ENCODE results near the gene GRM1. TPM values are rescaled to one million over a fixed set of nuclear protein-coding genes. Genes with fewer than 3 reads are reported as not detected.

The GRM1 gene
- total and polyA plus RNA-seq, 9 of the 15 experiments (the other 6 are each of a cell fraction or from before 2014, with no cell fraction given), result not detected

DNA sequence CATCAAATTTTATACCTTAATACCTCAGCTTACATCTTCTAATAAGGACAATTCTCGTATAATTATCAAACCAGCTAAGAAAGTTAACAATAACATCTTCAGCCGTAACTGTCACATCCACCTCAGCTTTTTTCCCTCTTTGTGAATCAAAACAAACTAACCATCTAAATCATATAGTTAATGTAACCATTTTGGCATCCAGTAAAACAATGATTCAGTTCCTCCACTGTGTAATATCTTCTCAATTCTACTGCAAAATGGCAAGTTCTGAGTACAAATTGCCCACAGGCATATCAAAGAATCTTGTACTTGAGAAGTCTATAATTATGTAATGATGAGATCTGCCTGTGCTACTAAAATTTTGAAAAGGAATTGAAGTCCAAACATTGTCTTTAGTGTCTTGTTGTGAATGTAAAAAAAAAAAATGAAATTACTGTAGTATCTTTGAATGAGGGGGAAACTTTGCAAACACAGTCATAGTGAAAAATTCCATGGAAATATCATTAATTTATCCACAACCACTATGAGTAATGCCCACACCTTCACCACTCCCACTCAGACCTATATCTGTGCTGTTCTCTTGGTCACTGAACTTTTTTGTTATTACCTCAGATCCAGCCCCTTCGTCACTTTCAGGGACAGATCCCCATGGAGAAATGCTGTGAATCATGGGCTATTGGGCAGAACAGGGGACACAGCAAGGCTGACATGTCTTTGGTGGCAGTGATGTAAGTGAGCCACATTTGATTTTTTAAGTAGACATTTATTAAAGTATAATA is 336.1 kb downstream of the GRM1 start:
- 2% methylated on average over 3 of the region's 3 CpGs for WGBS (ENCODE audit: insufficient coverage, low coverage, missing lambda C conversion rate)
- Histone ChIP-seq H3K4me2 (ENCODE audit: insufficient read depth, low read length) (no peak overlapping the region), H3K36me3 (ENCODE audit: control insufficient read depth, insufficient read depth, low read length) (no peaks in the 10 kb centered on the region), H3K27ac (ENCODE audit: extremely low read depth, low read depth, low read length) (no peak overlapping the region), H3K79me2 (ENCODE audit: control insufficient read depth, insufficient read depth, low read length) (no peaks in the 10 kb centered on the region), H3K4me3 (no peak overlapping the region), H3K27me3 (ENCODE audit: control insufficient read depth in 2 of 2, insufficient read depth in 2 of 2, low read length in 2 of 2) (no peaks in the 10 kb centered on the region), H4K20me1 (replicated peaks; ENCODE audit: control insufficient read depth, insufficient read depth, low read length) (no peaks in the 10 kb centered on the region), H3K9me1 (ENCODE audit: control insufficient read depth, insufficient read depth, low read length) (no peaks in the 10 kb centered on the region), H2AFZ (ENCODE audit: low read depth, low read length) (no peak overlapping the region), H3K4me1 (replicated peaks in 1 of 2; ENCODE audit: control insufficient read depth in 2 of 2, insufficient read depth in 2 of 2, low read length in 2 of 2) (no peaks in the 10 kb centered on the region), H3K9me3 (replicated peaks; ENCODE audit: control insufficient read depth, insufficient read depth, low read depth, low read length) (no peaks in the 10 kb centered on the region), H3K9ac (ENCODE audit: insufficient read depth in 1 of 2, low read depth in 2 of 2, low read length in 2 of 2) (no peak overlapping the region)
- FAIRE-seq (no peak), ATAC-seq (no peak), DNase-seq (ENCODE audit: extremely low read depth in 1 of 4, low spot score in 3 of 4) (no peak)
- ChIA-PET CTCF (ENCODE audit: low intra/inter-chr PET ratio) (no interaction called here), POLR2A (interaction anchor here (0.9 kb wide), 1 partner anchor 27 kb away, joined by 3 read pairs; no protein-coding TSS in a partner anchor)
- in situ Hi-C loops (cut with MboI), result no loop called here
- BruUV-seq (replicated peaks), result no TSS peak
- intact Hi-C loops (cut with micrococcal nuclease), result no loop called here
- TF ChIP-seq JUN (IDR thresholded peaks at IDR 0.05; ENCODE audit: borderline replicate concordance, low read depth, low read length) (no peak), JUN (CRISPR knock-in tag; IDR thresholded peaks at IDR 0.05; ENCODE audit: borderline replicate concordance) (no peak), RBM17 (IDR thresholded peaks at IDR 0.05; ENCODE audit: borderline replicate concordance, low read depth, low read length) (no peak), HDAC1 (IDR thresholded peaks at IDR 0.05) (no peak), JUNB (CRISPR knock-in tag; conservative IDR thresholded peaks at IDR 0.05) (no peak), ZSCAN32 (CRISPR knock-in tag; IDR thresholded peaks at IDR 0.05) (no peak), CUX1 (CRISPR knock-in tag; IDR thresholded peaks at IDR 0.05) (no peak), FOSL1 (tag; conservative IDR thresholded peaks at IDR 0.05) (no peak), HMG20B (CRISPR knock-in tag; IDR thresholded peaks at IDR 0.05) (no peak), GTF2F1 (IDR thresholded peaks at IDR 0.05; ENCODE audit: low read depth, low read length) (no peak), SAP30 (IDR thresholded peaks at IDR 0.05; ENCODE audit: borderline replicate concordance, insufficient read depth, low read depth, low read length, poor library complexity, severe bottlenecking) (no peak), HNRNPUL1 (IDR thresholded peaks at IDR 0.05; ENCODE audit: low read length) (no peak), SMARCC2 (IDR thresholded peaks at IDR 0.05; ENCODE audit: low read depth) (no peak), MECOM (CRISPR knock-in tag; IDR thresholded peaks at IDR 0.05) (no peak)
